ENCODE measurements around the gene TTC33.

Gene TTC33

GRCh38 chr5:40560474-40561110 is 195.2 kb downstream of the TTC33 start:
- no peak for DNase-seq

GRCh38 chr5:40559306-40559705 is 196.5 kb downstream of the TTC33 start:
- no peak for DNase-seq

DNA sequence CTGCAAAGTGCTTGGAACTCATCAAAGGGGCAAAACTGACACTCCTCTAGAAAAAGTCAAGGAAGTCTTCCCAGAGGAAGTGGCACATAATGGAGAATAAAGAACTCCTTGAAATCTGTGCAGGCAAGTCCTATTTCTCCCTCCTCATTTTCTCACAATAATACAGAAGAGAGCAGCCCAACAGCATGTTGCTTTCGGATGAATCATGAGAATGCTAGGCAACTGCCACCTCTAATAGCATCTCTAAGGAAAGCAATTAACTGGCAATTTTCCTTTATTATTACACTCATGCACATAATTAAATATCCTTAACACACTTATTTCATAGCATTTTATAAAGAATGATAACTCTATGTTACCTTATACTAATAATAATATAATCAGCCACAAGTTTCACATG is 198.3 kb downstream of the TTC33 start:
- DNase-seq, result no peak

GRCh38 chr5:40556811-40557210 is 198.9 kb downstream of the TTC33 start:
- no peak for DNase-seq

GRCh38 chr5:40555886-40556285 is 199.9 kb downstream of the TTC33 start:
- no peak for DNase-seq

DNA sequence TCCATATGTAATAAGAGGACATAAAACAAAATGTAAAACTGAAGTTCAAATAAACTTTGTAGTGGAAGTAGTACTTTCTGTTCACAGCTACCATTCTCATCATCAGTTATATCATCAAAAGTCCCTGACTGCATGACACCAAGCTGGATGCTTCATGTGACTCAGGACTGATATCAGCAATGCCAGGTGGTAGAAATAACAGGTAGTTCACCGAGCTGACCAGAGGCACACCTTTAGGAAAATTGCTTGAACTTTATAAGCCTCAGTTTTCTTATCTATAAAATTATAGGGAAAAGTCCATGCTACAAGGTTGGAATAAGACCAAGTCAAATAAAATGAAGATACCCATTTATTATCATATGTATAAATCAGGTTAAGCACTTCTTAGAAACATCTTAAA is 200.9 kb downstream of the TTC33 start:
- DNase-seq, result no peak

GRCh38 chr5:40554054-40554453 is 201.7 kb downstream of the TTC33 start:
- DNase-seq, result no peak

GRCh38 chr5:40552981-40553380 is 202.8 kb downstream of the TTC33 start:
- no peak for DNase-seq

- no peak for DNase-seq
These were observed 204.0 kb downstream of the TTC33 start for GRCh38 chr5:40551496-40552491.

DNA sequence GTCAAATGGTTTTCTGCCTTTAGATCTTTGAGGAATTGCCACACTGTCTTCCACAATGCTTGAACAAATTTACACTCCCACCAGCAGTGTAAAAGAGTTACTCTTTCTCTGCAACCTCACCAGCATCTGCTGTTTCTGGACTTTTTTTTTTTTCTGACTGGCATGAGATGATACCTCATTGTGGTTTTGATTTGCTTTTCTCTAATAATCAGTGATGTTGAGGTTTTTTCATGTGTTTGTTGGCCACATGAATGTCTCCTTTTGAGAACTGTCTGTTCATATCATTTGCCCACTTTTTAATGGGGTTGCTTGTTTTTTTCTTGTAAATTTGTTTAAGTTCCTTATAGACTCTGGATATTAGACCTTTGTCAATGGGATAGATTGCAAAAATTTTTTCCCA is 205.3 kb downstream of the TTC33 start:
- DNase-seq, result no peak

DNA sequence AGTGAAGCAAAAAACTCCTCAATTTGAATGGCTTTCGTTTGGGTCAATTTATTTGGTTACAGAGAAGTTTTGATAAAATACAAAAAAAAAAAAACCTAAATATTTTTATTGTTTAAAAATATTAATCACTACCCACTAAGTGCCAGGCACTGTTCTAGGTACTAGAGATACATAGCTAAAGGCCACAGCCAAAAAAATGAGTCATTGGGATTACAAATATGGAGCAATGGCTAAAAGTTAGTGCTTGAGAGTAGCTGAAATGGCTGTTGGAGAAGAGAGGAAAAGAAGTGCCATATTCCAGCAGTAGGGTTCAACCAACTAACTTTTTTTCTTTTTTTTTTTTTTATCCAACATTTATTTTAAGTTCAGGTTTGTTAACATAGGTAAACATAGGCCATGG is 206.1 kb downstream of the TTC33 start:
- no peak for DNase-seq

DNA sequence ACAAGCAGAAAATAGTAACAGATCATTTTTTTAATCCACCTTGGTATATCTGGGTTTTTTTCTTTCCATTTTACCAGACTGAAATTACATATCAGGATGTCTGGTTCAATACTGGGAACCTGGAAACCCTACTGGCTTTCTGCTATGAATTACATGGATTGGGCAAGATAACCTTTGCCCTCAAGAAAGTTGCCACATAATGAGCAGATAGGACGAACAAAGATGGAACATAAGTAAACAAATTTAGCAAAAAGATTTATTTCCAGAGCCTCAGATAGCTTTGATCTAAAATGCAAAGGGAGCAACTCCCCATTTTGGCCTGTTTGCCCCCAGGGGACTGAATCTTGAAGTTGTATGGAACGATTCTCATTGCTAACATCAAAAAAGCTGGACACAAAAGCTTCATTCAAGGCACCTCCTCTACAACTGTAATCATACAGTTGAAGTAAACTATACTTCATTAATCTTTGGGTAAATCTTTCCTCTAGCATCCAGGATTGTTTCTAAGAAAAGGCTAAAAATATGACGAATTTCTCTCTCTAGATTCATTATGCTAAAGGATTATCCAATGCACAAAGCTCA is 207.7 kb downstream of the TTC33 start:
- no peak for DNase-seq

GRCh38 chr5:40547557-40547956 is 208.2 kb downstream of the TTC33 start:
- no peak for DNase-seq

DNA sequence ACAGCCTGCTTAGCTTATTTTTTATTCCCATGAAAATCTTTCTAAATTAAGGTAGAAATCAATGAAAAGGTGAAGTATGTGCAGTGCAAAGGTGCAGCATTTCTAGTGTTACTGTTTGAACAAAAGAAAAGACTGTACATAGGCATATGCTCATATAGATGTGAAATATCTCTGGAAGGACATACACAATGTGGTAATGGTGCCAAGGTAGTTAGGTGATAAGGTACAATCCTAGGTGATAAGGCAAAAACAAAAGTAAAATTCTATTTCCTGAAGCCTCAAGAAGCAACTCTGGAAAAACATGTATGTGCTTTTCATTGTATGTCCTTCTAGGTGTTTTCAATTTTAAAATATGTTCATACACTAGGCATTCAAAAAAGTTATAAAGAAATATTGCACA is 215.5 kb downstream of the TTC33 start:
- no peak for DNase-seq

DNA sequence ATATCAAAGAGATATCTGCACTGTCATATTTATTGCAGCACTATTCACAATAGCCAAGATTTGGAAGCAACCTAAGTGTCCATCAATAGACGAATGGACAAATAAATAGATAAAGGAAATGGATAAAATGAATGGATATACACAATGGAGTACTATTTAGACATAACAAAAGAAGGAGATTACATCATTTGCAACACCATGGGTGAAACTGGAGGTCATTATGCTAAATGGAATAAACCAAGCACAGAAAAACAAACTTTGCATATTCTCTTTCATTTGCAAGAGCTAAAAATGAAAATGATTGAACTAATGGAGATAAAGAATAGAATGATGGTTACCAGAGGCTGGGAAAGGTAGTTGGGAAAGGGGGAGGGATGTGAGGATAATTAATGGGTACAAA is 231.1 kb downstream of the TTC33 start:
- no peak for DNase-seq

DNA sequence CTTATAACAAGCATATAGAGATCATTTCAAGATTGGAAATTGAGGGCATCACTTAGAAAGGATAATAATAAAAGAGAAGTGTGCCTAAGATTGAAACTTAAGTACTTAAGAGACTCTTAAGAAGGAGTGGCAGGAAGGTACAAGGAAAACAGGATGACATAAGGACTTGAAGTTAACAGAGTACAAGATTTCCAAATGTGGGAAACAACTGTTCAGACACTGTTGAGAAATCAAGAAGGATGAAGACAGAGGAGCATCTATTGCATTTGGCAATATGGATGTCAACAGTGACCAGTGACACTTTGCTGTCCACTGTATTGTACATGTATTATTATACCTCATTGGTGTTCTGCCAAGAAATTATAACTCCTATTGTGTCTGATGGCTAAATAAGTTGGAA is 233.8 kb downstream of the TTC33 start:
- no peak for DNase-seq

GRCh38 chr5:40521108-40521785 is 234.5 kb downstream of the TTC33 start:
- DNase-seq, result no peak

GRCh38 chr5:40518485-40518917 is 237.3 kb downstream of the TTC33 start:
- no peak for DNase-seq

GRCh38 chr5:40515476-40515875 is 240.3 kb downstream of the TTC33 start:
- DNase-seq, result no peak

DNA sequence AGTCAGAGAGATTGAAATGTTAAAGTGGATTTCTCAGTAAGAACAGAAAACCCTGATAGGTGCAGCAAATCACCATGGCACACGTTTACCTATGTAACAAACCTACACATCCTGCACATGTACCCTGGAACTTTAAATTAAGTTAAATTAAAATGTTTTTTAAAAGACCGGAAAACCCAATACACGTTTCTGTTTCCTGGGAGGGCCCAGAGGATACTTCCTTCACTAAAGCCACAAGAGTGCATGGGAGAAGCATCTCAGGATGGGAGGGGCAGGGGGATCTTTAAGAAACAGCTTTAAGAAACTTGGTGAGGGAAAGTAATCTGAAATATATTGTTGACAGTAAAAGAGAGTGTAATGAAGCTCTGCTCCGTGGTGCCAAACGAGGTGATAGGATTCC is 240.8 kb downstream of the TTC33 start:
- no peak for DNase-seq

- no peak for DNase-seq
These were observed 244.0 kb downstream of the TTC33 start for GRCh38 chr5:40511801-40512200.

GRCh38 chr5:40507095-40507494 is 248.7 kb downstream of the TTC33 start:
- DNase-seq, result no peak

DNA sequence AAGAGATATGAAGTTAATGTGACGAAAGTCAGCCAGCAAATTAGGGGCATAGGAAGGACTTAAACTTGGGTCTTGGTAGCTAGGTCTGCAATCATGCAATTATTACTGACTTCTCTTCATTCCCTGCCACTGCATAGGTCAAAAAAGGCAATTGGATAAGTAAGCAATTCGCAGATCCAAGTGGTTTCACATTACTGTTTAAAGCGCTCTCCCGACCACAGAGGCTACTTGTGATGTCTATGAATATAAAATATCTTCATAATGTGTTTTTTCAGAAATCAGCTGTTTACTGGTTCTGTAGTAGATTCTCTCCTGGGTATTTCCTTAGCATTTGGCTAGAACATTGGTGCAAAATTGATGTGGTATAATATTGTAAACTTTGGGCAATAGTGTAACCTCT is 250.7 kb downstream of the TTC33 start:
- DNase-seq, result no peak

All from activated CD4-positive, alpha-beta T cell treated with anti-CD3 and anti-CD28 coated beads, Interleukin-10, Interleukin-2, amounts not matched to agents 100 ng/mL and 50 ng/mL, durations not matched to agents 16 hours and 8 hours (primary cell).